Measurements from ENCODE around the gene TMEM117. TPM values are rescaled to one million over a fixed set of nuclear protein-coding genes. Genes with fewer than 3 reads are reported as not detected.

TMEM117 gene
- total RNA-seq, 2 experiments from 2014 or later, result 0.95 to 0.96 TPM

DNA sequence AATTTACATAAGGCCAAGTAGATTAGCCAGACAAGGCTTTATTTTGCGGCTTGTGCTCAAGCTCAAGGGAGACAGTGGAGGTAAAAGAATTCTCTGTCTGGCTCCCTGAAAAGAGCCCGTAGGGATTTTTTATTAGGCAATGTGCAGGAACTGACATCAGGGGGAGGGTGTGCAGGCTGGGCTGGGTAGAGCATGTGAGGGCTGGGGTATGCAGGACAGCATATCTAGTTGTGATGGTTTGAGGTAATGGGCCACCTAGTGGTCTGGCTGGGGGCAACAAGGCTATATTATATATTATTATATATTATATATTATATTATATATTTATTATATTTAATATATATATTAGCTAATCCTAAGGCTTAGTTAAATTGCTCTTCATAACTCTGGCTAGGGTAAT is 102.1 kb downstream of the TMEM117 start:
- Mint-ChIP-seq H3K4me3 (no peak overlapping the region), H3K27ac (no peak overlapping the region), H3K9me3 (no peaks in the 10 kb centered on the region), H3K36me3 (ENCODE audit: low read depth) (no peaks in the 10 kb centered on the region), H3K4me1 (ENCODE audit: low read depth) (no peaks in the 10 kb centered on the region), H3K27me3 (no peaks in the 10 kb centered on the region)
- CTCF ChIA-PET, result interaction anchor here (1.0 to 1.1 kb wide), 3 partner anchors 17 to 55 kb away, joined by 3 to 4 read pairs (median 3); no protein-coding TSS in a partner anchor
- intact Hi-C loops (cut with micrococcal nuclease), result no loop called here
- DNase-seq (peak; percentile 12), ATAC-seq (no peak)
- TF ChIP-seq, protein P1, sequence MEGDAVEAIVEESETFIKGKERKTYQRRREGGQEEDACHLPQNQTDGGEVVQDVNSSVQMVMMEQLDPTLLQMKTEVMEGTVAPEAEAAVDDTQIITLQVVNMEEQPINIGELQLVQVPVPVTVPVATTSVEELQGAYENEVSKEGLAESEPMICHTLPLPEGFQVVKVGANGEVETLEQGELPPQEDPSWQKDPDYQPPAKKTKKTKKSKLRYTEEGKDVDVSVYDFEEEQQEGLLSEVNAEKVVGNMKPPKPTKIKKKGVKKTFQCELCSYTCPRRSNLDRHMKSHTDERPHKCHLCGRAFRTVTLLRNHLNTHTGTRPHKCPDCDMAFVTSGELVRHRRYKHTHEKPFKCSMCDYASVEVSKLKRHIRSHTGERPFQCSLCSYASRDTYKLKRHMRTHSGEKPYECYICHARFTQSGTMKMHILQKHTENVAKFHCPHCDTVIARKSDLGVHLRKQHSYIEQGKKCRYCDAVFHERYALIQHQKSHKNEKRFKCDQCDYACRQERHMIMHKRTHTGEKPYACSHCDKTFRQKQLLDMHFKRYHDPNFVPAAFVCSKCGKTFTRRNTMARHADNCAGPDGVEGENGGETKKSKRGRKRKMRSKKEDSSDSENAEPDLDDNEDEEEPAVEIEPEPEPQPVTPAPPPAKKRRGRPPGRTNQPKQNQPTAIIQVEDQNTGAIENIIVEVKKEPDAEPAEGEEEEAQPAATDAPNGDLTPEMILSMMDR (IDR thresholded peaks at IDR 0.05), result peak; percentile 34
- POLR2A ChIA-PET, result no interaction called here

DNA sequence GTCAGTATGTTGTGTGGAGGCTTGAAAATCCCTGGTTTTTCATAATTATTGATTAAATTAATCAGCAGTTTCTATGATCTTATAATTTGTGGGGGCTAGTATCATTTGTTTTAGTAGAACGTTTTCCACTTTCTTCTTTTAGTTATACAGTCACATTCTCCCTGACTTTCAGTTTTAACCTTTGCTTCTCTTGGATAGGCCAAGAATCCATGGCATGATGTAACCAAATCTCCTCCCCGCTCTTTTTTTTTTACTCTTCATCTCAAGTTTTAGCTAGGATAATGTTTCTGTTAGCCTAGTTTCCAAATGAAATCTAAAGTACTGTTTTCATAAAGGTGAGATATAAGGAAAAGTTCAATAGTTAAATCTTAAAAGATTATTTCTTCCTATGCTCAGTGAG is 106.5 kb downstream of the TMEM117 start:
- TF ChIP-seq, protein P1 (IDR thresholded peaks at IDR 0.05), result no peak
- ATAC-seq, result no peak
- ChIA-PET CTCF (no interaction called here), POLR2A (no interaction called here)
- no peak overlapping the region for H3K27ac Mint-ChIP-seq
- intact Hi-C loops (cut with micrococcal nuclease), result no loop called here
- no peaks in the 10 kb centered on the region for H3K27me3 Mint-ChIP-seq
- H3K4me3 Mint-ChIP-seq, result no peak overlapping the region
- H3K4me1 Mint-ChIP-seq (ENCODE audit: low read depth), result no peaks in the 10 kb centered on the region
- no peaks in the 10 kb centered on the region for H3K9me3 Mint-ChIP-seq
- H3K36me3 Mint-ChIP-seq (ENCODE audit: low read depth), result peaks cover 5% of the 10 kb centered on the region
- DNase-seq, result no peak

DNA sequence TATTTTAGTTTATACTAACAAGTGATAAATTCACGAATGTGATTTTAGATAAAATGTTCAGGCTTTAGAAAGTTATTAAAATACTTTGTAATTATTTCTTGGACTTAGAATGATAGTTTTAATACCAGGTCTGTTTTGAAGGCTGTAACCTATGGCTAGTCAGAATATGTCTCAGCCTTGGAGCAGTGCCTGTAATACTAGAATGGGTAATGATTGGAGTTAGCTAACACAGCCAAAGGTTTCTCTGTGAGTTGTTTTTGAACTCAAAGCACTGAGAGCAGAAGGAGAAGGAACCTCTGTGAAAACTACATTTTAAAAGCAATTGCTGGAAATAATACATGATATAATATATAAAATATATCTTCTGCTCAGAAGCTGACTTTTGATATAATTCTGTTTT is 110.1 kb downstream of the TMEM117 start:
- TF ChIP-seq, protein P1 (IDR thresholded peaks at IDR 0.05), result no peak
- Mint-ChIP-seq H3K9me3 (no peaks in the 10 kb centered on the region), H3K27ac (no peak overlapping the region), H3K4me1 (ENCODE audit: low read depth) (no peaks in the 10 kb centered on the region), H3K36me3 (ENCODE audit: low read depth) (peaks cover 5% of the 10 kb centered on the region), H3K4me3 (no peak overlapping the region), H3K27me3 (no peaks in the 10 kb centered on the region)
- POLR2A ChIA-PET, result no interaction called here
- CTCF ChIA-PET, result interaction anchor here (0.6 to 1.4 kb wide), 2 partner anchors 13 to 27 kb away, joined by 3 to 4 read pairs; no protein-coding TSS in a partner anchor
- DNase-seq (no peak), ATAC-seq (no peak)
- intact Hi-C loops (cut with micrococcal nuclease), result no loop called here

DNA sequence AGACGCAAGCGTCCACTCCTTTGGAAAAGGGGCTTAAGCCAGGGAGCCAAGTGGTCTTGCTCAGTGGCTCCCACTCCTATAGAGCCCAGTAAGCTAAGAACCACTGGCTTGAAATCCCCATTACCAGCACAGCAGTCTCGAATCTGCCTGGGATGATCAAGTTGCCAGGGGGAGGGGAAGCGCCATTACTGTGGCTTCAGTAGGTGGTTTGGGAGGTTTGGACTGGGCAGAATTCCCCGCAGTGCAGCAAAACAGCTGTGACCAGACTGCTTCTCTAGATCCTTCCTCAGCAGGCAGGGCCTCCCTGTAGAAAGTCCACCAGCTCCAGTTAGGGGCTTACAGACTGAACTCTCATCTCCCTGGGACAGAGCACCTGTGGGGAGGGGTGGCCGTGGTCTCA is 115.4 kb downstream of the TMEM117 start:
- Mint-ChIP-seq H3K27ac (no peak overlapping the region), H3K4me3 (no peak overlapping the region), H3K27me3 (no peaks in the 10 kb centered on the region), H3K9me3 (no peaks in the 10 kb centered on the region), H3K4me1 (ENCODE audit: low read depth) (peaks cover 2% of the 10 kb centered on the region), H3K36me3 (ENCODE audit: low read depth) (no peaks in the 10 kb centered on the region)
- TF ChIP-seq, protein P1 (IDR thresholded peaks at IDR 0.05), result no peak
- DNase-seq (no peak), ATAC-seq (no peak)
- CTCF ChIA-PET, result no interaction called here
- POLR2A ChIA-PET, result no interaction called here
- intact Hi-C loops (cut with micrococcal nuclease), result no loop called here

DNA sequence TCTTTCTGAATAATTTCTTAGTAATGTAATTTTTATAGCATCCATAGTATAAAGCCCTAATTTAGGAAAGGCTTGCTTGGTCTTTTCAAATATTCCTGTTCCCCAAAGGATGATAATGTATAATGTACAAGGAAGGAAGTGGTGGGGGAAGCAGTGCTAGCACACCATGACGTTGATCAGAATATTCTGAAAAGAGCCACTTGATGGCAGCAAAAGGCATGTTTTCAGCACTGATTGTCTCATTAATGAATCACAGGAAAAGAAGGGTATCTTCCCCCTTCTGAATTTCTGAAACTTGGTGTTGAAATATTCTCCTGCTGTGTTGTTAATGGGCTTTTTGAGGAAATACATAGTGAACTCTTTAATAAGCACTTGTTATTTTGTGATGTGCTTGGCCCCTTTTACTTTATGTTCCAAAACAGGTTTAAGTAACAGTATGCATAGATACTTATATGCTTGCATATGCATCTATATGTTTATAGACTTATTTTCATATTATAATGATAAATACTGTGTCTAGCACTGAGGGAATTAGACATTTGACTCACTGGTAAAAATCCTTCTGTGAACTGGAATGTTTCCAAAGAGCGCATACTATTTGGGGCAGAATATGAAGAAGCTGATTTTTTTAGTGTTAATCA is 122.0 kb downstream of the TMEM117 start:
- POLR2A ChIA-PET, result no interaction called here

More for the DNA sequence above, 122.0 kb downstream of the TMEM117 start:
- TF ChIP-seq, protein P1 (IDR thresholded peaks at IDR 0.05), result peak; percentile 74
- H3K27me3 Mint-ChIP-seq, result no peaks in the 10 kb centered on the region
- ATAC-seq, result peak; percentile 65
- intact Hi-C loops (cut with micrococcal nuclease), result no loop called here
- DNase-seq, result peak; percentile 38
- no peaks in the 10 kb centered on the region for H3K9me3 Mint-ChIP-seq
- H3K36me3 Mint-ChIP-seq (ENCODE audit: low read depth), result no peaks in the 10 kb centered on the region
- peaks cover 2% of the 10 kb centered on the region for H3K4me1 Mint-ChIP-seq (ENCODE audit: low read depth)
- CTCF ChIA-PET, result interaction anchor here (1.1 to 1.3 kb wide), 2 partner anchors 12 to 19 kb away, joined by 3 to 4 read pairs; no protein-coding TSS in a partner anchor
- no peak overlapping the region for H3K4me3 Mint-ChIP-seq
- no peak overlapping the region for H3K27ac Mint-ChIP-seq

Measured in activated CD8-positive, alpha-beta T cell treated with anti-CD3 and anti-CD28 coated beads for 36 hours (primary cell).